ENCODE data around the gene TPM3. TPM values are rescaled to one million over a fixed set of nuclear protein-coding genes. Genes with fewer than 3 reads are reported as not detected.
A peak's percentile ranks its signal among the peaks of the same experiment; 100 is the strongest.

Gene TPM3
- total and polyA plus RNA-seq, 10 of the 15 experiments (the other 5 are each of a cell fraction or from before 2014, with no cell fraction given) = 270 to 759 (median 505) TPM

GRCh38 chr1:154220071-154220969, 28.4 kb upstream of the TPM3 start, which contains the start of gene UBAP2L (continued):
- TF ChIP-seq ZNF687 (IDR thresholded peaks at IDR 0.05) (peak; percentile 81), SMAD1 (IDR thresholded peaks at IDR 0.05; ENCODE audit: low read depth, partially characterized antibody) (peak; percentile 19), TCF3 (IDR thresholded peaks at IDR 0.05; ENCODE audit: borderline replicate concordance, insufficient read depth, low read depth, low read length) (no peak), SREBF2 (IDR thresholded peaks at IDR 0.05; ENCODE audit: low read length) (no peak), MYB (IDR thresholded peaks at IDR 0.05; ENCODE audit: borderline replicate concordance, low read depth, low read length) (no peak), ATF7 (IDR thresholded peaks at IDR 0.05; ENCODE audit: low read depth) (peak; percentile 45; the same call in 1 of the 2 replicates)

- Histone ChIP-seq H4K20me1 (ENCODE audit: control insufficient read depth, insufficient read depth) (no peaks in the 10 kb centered on the region), H3K9ac (ENCODE audit: control insufficient read depth, insufficient read depth, low read length) (peak overlapping the region; percentile 100), H3K4me3 (peak overlapping the region; percentile 83), H3K79me2 (ENCODE audit: control insufficient read depth, insufficient read depth, low read length) (peaks cover 77% of the 10 kb centered on the region), H3K9me3 (replicated peaks; ENCODE audit: control insufficient read depth, insufficient read depth, low read length) (no peaks in the 10 kb centered on the region), H3K4me2 (ENCODE audit: control insufficient read depth, insufficient read depth) (peak overlapping the region; percentile 88), H3K27ac (ENCODE audit: control insufficient read depth, insufficient read depth) (peak overlapping the region; percentile 99), H3K27me3 (replicated peaks in 1 of 2; ENCODE audit: control insufficient read depth in 2 of 2, insufficient read depth in 2 of 2, low read length in 1 of 2) (no peaks in the 10 kb centered on the region), H3K36me3 (ENCODE audit: control insufficient read depth in 2 of 2, insufficient read depth in 2 of 2, low read length in 1 of 2) (peaks cover 0 to 15% of the 10 kb centered on the region in 2 experiments; a peak in 2 of 4 replicates), H2AFZ (ENCODE audit: control insufficient read depth, low read depth, low read length) (no peak overlapping the region), H3K4me1 (ENCODE audit: control insufficient read depth, insufficient read depth, low read length) (peaks cover 17% of the 10 kb centered on the region)
- FAIRE-seq (no peak), DNase-seq (ENCODE audit: low read depth, low spot score) (no peak), ATAC-seq (no peak)
- WGBS (ENCODE audit: insufficient coverage, insufficient replicate concordance, low lambda C conversion rate, missing lambda C conversion rate) = 1% methylated on average over 5 of the region's 5 CpGs
- ChIA-PET CTCF (interaction anchor here (0.7 to 4.6 kb wide), 4 partner anchors 19 to 633 kb away, joined by 3 to 29 read pairs (median 3); no protein-coding TSS in a partner anchor), POLR2A (interaction anchor here (1.1 to 2.8 kb wide), 6 partner anchors 15 to 107 kb away, joined by 3 to 13 read pairs (median 6); partner anchors contain the start of gene HAX1), SMC1A (ENCODE audit: uncharacterized antibody, unreplicated experiment) (interaction anchor here (1.1 to 2.4 kb wide), 8 partner anchors 10 to 115 kb away, joined by 3 to 8 read pairs (median 4); partner anchors contain the start of gene TPM3), RAD21 (ENCODE audit: unreplicated experiment) (interaction anchor here (0.6 to 3.8 kb wide), 3 partner anchors 20 to 115 kb away, joined by 5 to 16 read pairs (median 5); no protein-coding TSS in a partner anchor)
- in situ Hi-C loops (cut with MboI) = no loop called here
- intact Hi-C loops (cut with micrococcal nuclease; ENCODE audit: unreplicated experiment) = no loop called here
- no TSS peak for BruUV-seq (replicated peaks)
- TF ChIP-seq PRDM15 (CRISPR knock-in tag; IDR thresholded peaks at IDR 0.05) (no peak), TCF7 (IDR thresholded peaks at IDR 0.05; ENCODE audit: borderline replicate concordance) (no peak), SMC3 (IDR thresholded peaks at IDR 0.05; ENCODE audit: borderline replicate concordance, low read length) (no peak)
Observed at GRCh38 chr1:154219541-154219940, 27.6 kb upstream of the TPM3 start.

Measured in GM12878 (cell line).